SK-N-SH (cell line): Measurements from ENCODE around the gene CCDC102A. TPM values are rescaled to one million over a fixed set of nuclear protein-coding genes. Genes with fewer than 3 reads are reported as not detected.

Experiments
- CTCF ChIA-PET: fragments of 300-600, 350-600 bp; formaldehyde crosslinking; extraction: SDS; loops from one replicate; lab custom pipeline; 2021; lab: Yijun Ruan, JAX
- POLR2A ChIA-PET: fragments of 350-600 bp; sonication (Branson Sonifier 250); formaldehyde crosslinking; extraction: SDS; loops from one replicate; lab custom pipeline; 2020; ENCODE audit warnings: antibody characterized with exemption, inconsistent platforms; lab: Yijun Ruan, JAX
- DNase-seq: peaks from one replicate; pipeline ENCODE4 v3.0.0; 2012
- H2AFZ ChIP-seq: fragments of 200-600 bp; sonication (generic); 2 replicates; pipeline ENCODE4 v1.8.1; 2016; ENCODE audit warnings: antibody characterized with exemption, mild to moderate bottlenecking, low read depth
- H3F3A ChIP-seq: fragments of 200-600 bp; sonication (generic); replicated peaks from 2 replicates; pipeline ENCODE3; 2016; ENCODE audit warnings: antibody characterized with exemption, mild to moderate bottlenecking; ENCODE audit not compliant: insufficient read depth
- H3K27ac ChIP-seq, 2 experiments: fragments of 200-500 bp in 1 of 2; fragments of 200-600 bp in 1 of 2; sonication (Bioruptor generic) in 1 of 2; sonication (generic), shearing (Covaris generic) in 1 of 2; 2 replicates each; pipeline versions ENCODE4 v1.5.1 to v1.6.1; 2014 to 2016; ENCODE audit warnings: low read depth in 2 of 2, inconsistent platforms in 1 of 2, low read length in 1 of 2, mild to moderate bottlenecking in 1 of 2, mixed read lengths in 1 of 2
- H3K27me3 ChIP-seq: fragments of 200-600 bp; sonication (generic), shearing (Covaris generic); 2 replicates; pipeline ENCODE4 v1.6.1; 2016; ENCODE audit warnings: mixed run types; ENCODE audit not compliant: insufficient read depth
- H3K36me3 ChIP-seq, 2 experiments: fragments of 200-500 bp in 1 of 2; fragments of 200-600 bp in 1 of 2; sonication (Bioruptor generic) in 1 of 2; sonication (generic) in 1 of 2; replicated peaks in 1 of 2; 2 replicates each; pipeline versions ENCODE3 to v1.5.1; 2014 to 2016; ENCODE audit warnings: low read length in 1 of 2, mild to moderate bottlenecking in 1 of 2; ENCODE audit not compliant: insufficient read depth in 2 of 2, control insufficient read depth in 1 of 2
- H3K4me1 ChIP-seq, 2 experiments: fragments of 200-500 bp in 1 of 2; fragments of 200-600 bp in 1 of 2; sonication (Bioruptor generic) in 1 of 2; sonication (generic), shearing (Covaris generic) in 1 of 2; 2 replicates each; pipeline versions ENCODE4 v1.5.1 to v1.6.1; 2014 to 2016; ENCODE audit warnings: low read depth in 1 of 2, low read length in 1 of 2, mixed run types in 1 of 2; ENCODE audit not compliant: insufficient read depth in 2 of 2, control insufficient read depth in 1 of 2
- H3K4me2 ChIP-seq: fragments of 200-600 bp; sonication (generic), shearing (Covaris generic); 2 replicates; pipeline ENCODE4 v1.6.1; 2017; ENCODE audit warnings: mixed run types
- H3K4me3 ChIP-seq, 2 experiments: fragments of 200-500 bp in 1 of 2; fragments of 200-600 bp in 1 of 2; sonication (Bioruptor generic) in 1 of 2; sonication (generic), shearing (Covaris generic) in 1 of 2; 2 replicates each; pipeline versions ENCODE4 v1.5.1 to v1.8.1; 2014 to 2016; ENCODE audit warnings: low read depth in 2 of 2, inconsistent platforms in 1 of 2, low read length in 1 of 2, mild to moderate bottlenecking in 1 of 2, mixed read lengths in 1 of 2, moderate library complexity in 1 of 2
- H3K79me2 ChIP-seq: fragments of 200-600 bp; sonication (generic); 2 replicates; pipeline ENCODE4 v1.8.1; 2017; ENCODE audit warnings: mild to moderate bottlenecking; ENCODE audit not compliant: insufficient read depth
- H3K9ac ChIP-seq: fragments of 200-600 bp; sonication (generic); 2 replicates; pipeline ENCODE4 v1.6.1; 2017; ENCODE audit warnings: mixed run types
- H3K9me2 ChIP-seq: fragments of 200-600 bp; sonication (generic); 2 replicates; pipeline ENCODE4 v1.6.1; 2017; ENCODE audit warnings: mixed run types
- H3K9me3 ChIP-seq: fragments of 200-600 bp; sonication (generic); 2 replicates; pipeline ENCODE4 v1.6.1; 2017; ENCODE audit warnings: mixed run types, mild to moderate bottlenecking, moderate library complexity
- H4K20me1 ChIP-seq: fragments of 200-600 bp; sonication (generic); 2 replicates; pipeline ENCODE4 v1.6.1; 2017; ENCODE audit warnings: mild to moderate bottlenecking, mixed run types; ENCODE audit not compliant: insufficient read depth
- EP300 ChIP-seq, 2 experiments: IDR thresholded peaks; 2 replicates each; pipeline versions ENCODE4 v1.4.0 to v1.6.1; 2012; ENCODE audit warnings: borderline replicate concordance in 1 of 2, low read depth in 1 of 2, low read length in 1 of 2
- EZH2phosphoT487 ChIP-seq: fragments of 200-600 bp; sonication (generic); IDR thresholded peaks from 2 replicates; pipeline ENCODE4 v1.6.1; 2017; ENCODE audit warnings: low read depth, mixed run types, mild to moderate bottlenecking, antibody characterized with exemption, moderate library complexity, borderline replicate concordance
- FOXM1 ChIP-seq: IDR thresholded peaks from 2 replicates; pipeline ENCODE4 v1.4.0; 2012; ENCODE audit warnings: low read depth, mild to moderate bottlenecking
- MEF2A ChIP-seq: IDR thresholded peaks from 2 replicates; pipeline ENCODE4 v1.4.0; 2012; ENCODE audit warnings: low read depth, borderline replicate concordance
- NFIC ChIP-seq: IDR thresholded peaks from 2 replicates; pipeline ENCODE4 v1.4.0; 2012; ENCODE audit warnings: borderline replicate concordance
- NRF1 ChIP-seq: IDR thresholded peaks from 2 replicates; pipeline ENCODE4 v1.6.1; 2012; ENCODE audit warnings: low read depth, mild to moderate bottlenecking, low read length
- POLR2AphosphoS5 ChIP-seq: IDR thresholded peaks from 2 replicates; pipeline ENCODE4 v1.6.1; 2012; ENCODE audit warnings: low read depth, low read length
- TAF1 ChIP-seq: IDR thresholded peaks from 2 replicates; pipeline ENCODE4 v1.6.1; 2012; ENCODE audit warnings: low read depth, mild to moderate bottlenecking, low read length, moderate library complexity, borderline replicate concordance
- TCF12 ChIP-seq: IDR thresholded peaks from 2 replicates; pipeline ENCODE4 v1.4.0; 2012
- TEAD4 ChIP-seq: IDR thresholded peaks from 2 replicates; pipeline ENCODE4 v1.4.0; 2012; ENCODE audit warnings: mild to moderate bottlenecking, borderline replicate concordance; ENCODE audit not compliant: insufficient read depth
- YY1 ChIP-seq: IDR thresholded peaks from 2 replicates; pipeline ENCODE4 v1.4.0; 2012; ENCODE audit warnings: low read depth, mild to moderate bottlenecking
- ZBTB33 ChIP-seq: IDR thresholded peaks from 2 replicates; pipeline ENCODE4 v1.4.0; 2012; ENCODE audit warnings: low read depth, borderline replicate concordance
- WGBS: methylation state at CpG from one replicate; pipeline ENCODE4 v1.1.6; 2017; ENCODE audit warnings: low lambda C conversion rate; 5-methylcytosine and 5-hydroxymethylcytosine counted together
- polyA plus RNA-seq, 3 experiments: library from polyadenylated mRNA; depleted of rRNA; stranded (reverse); fragments of >200 nt; gene quantifications; 2 replicates each; pipeline ENCODE4 v1.2.3, GENCODE V29; 2012

The CCDC102A gene
- polyA plus RNA-seq, 1 of the 3 experiments (the other 2 are of a cell fraction) = 26.2 TPM

GRCh38 chr16:57575468-57576277 is 39.3 kb upstream of the CCDC102A start:
- Histone ChIP-seq H3K9me2 (no peaks in the 10 kb centered on the region), H3K27me3 (no peaks in the 10 kb centered on the region), H2AFZ (no peak overlapping the region), H3K4me1 (peaks cover 0 to 4% of the 10 kb centered on the region in 2 experiments; a peak in 1 of 4 replicates), H4K20me1 (no peaks in the 10 kb centered on the region), H3K4me3 (no peak overlapping the region), H3K27ac (no peak overlapping the region), H3K36me3 (no peaks in the 10 kb centered on the region), H3F3A (no peaks in the 10 kb centered on the region), H3K9me3 (no peaks in the 10 kb centered on the region), H3K4me2 (no peak overlapping the region), H3K79me2 (no peaks in the 10 kb centered on the region), H3K9ac (no peak overlapping the region)
- no peak for DNase-seq
- ChIA-PET POLR2A (no interaction called here), CTCF (interaction anchor here (0.5 to 9.3 kb wide), 70 partner anchors 9 to 429 kb away, joined by 3 to 129 read pairs (median 6); partner anchors contain the start of genes ADGRG3, DOK4, DRC7 and USB1)
- WGBS = 60% methylated on average over 14 of the region's 16 CpGs
- TF ChIP-seq TEAD4 = no peak
- no peak for TF ChIP-seq FOXM1
- no peak for TF ChIP-seq EP300 (IDR thresholded peaks at IDR 0.05; ENCODE audit: borderline replicate concordance in 1 of 2, low read depth in 1 of 2, low read length in 1 of 2)

GRCh38 chr16:57574646-57575467 is 38.5 kb upstream of the CCDC102A start:
- no peak overlapping the region for H3K9ac ChIP-seq
- DNase-seq = no peak
- 72% methylated on average over 7 of the region's 24 CpGs for whole genome bisulfite sequencing
- H3K36me3 ChIP-seq = no peaks in the 10 kb centered on the region
- H2AFZ ChIP-seq = no peak overlapping the region
- TF ChIP-seq MEF2A (no peak), TCF12 (no peak), YY1 (no peak), EZH2phosphoT487 (no peak), NRF1 (no peak), NFIC (no peak)
- H3K27me3 ChIP-seq = no peaks in the 10 kb centered on the region
- no peak overlapping the region for H3K4me2 ChIP-seq
- H3K79me2 ChIP-seq = no peaks in the 10 kb centered on the region
- H4K20me1 ChIP-seq = no peaks in the 10 kb centered on the region
- no peaks in the 10 kb centered on the region for H3K9me3 ChIP-seq
- ChIA-PET POLR2A (no interaction called here), CTCF (interaction anchor here (0.5 to 9.3 kb wide), 32 partner anchors 8 to 427 kb away, joined by 3 to 129 read pairs (median 6); partner anchors contain the start of genes DOK4 and USB1)
- no peaks in the 10 kb centered on the region for H3F3A ChIP-seq
- peaks cover 0 to 4% of the 10 kb centered on the region in 2 experiments; a peak in 1 of 4 replicates for H3K4me1 ChIP-seq
- no peaks in the 10 kb centered on the region for H3K9me2 ChIP-seq
- no peak overlapping the region for H3K27ac ChIP-seq
- no peak overlapping the region for H3K4me3 ChIP-seq

GRCh38 chr16:57574086-57574485 is 37.7 kb upstream of the CCDC102A start:
- DNase-seq = no peak
- Histone ChIP-seq H3F3A (no peaks in the 10 kb centered on the region), H3K4me1 (peaks cover 0 to 4% of the 10 kb centered on the region in 2 experiments; a peak in 1 of 4 replicates), H3K27ac (no peak overlapping the region), H3K4me2 (no peak overlapping the region), H3K27me3 (no peaks in the 10 kb centered on the region), H3K9ac (no peak overlapping the region), H4K20me1 (no peaks in the 10 kb centered on the region), H3K4me3 (no peak overlapping the region), H3K9me2 (no peaks in the 10 kb centered on the region), H3K36me3 (no peaks in the 10 kb centered on the region), H2AFZ (no peak overlapping the region), H3K9me3 (no peaks in the 10 kb centered on the region), H3K79me2 (no peaks in the 10 kb centered on the region)
- POLR2A ChIA-PET = no interaction called here
- CTCF ChIA-PET = interaction anchor here (6.6 to 9.3 kb wide), 2 partner anchors 17 to 74 kb away, joined by 116 to 129 read pairs; no protein-coding TSS in a partner anchor
- TF ChIP-seq ZBTB33 = no peak
- no peak for TF ChIP-seq NFIC
- TF ChIP-seq TAF1 = no peak
- no peak for TF ChIP-seq POLR2AphosphoS5
- WGBS = 83% methylated on average over 12 of the region's 12 CpGs
